GM12865 (cell line): ENCODE measurements around the gene CXADR.
"Not testable (repeated sequence)": the region's sequence is repeated elsewhere in the genome, so short reads cannot be mapped to it uniquely, and the experiment has no call there.

ENCODE experiments used
- DNase-seq: peaks from one replicate; pipeline ENCODE4 v3.0.0; 2010; ENCODE audit warnings: low read depth
- H3K4me3 ChIP-seq: 2 replicates; pipeline ENCODE4 v1.5.1; 2011; ENCODE audit warnings: mild to moderate bottlenecking, low read depth, low read length, control low read depth
- CTCF ChIP-seq: IDR thresholded peaks from 2 replicates; pipeline ENCODE4 v1.5.1; 2011; ENCODE audit warnings: low read length, control low read depth, low read depth, inconsistent platforms; ENCODE audit not compliant: insufficient read depth; ENCODE audit errors: missing control alignments

CXADR gene

GRCh38 chr21:17519208-17519738 lies 6.4 kb downstream of the CXADR start:
- no peak overlapping the region for H3K4me3 ChIP-seq
- no peak for TF ChIP-seq CTCF
- no peak for DNase-seq

GRCh38 chr21:17519965-17520609 lies 7.2 kb downstream of the CXADR start:
- H3K4me3 ChIP-seq, result no peak overlapping the region
- no peak for TF ChIP-seq CTCF
- no peak for DNase-seq

- no peak for TF ChIP-seq CTCF
- no peak for DNase-seq
- H3K4me3 ChIP-seq, result no peak overlapping the region
Observed at GRCh38 chr21:17523007-17523451, 10.2 kb downstream of the CXADR start.

GRCh38 chr21:17523979-17524494 lies 11.2 kb downstream of the CXADR start:
- H3K4me3 ChIP-seq, DNase-seq: not testable (repeated sequence)

GRCh38 chr21:17524635-17525034 lies 11.8 kb downstream of the CXADR start:
- no peak for DNase-seq
- H3K4me3 ChIP-seq, result no peak overlapping the region
- no peak for TF ChIP-seq CTCF

GRCh38 chr21:17526776-17527175 lies 13.9 kb downstream of the CXADR start:
- H3K4me3 ChIP-seq, result no peak overlapping the region
- DNase-seq, result no peak
- no peak for TF ChIP-seq CTCF

- no peak overlapping the region for H3K4me3 ChIP-seq
- DNase-seq, result no peak
- no peak for TF ChIP-seq CTCF
Observed at GRCh38 chr21:17527240-17527639, 14.4 kb downstream of the CXADR start.
